Right forelimb (tissue), 1 donor: Measurements from ENCODE around the gene BCKDHB.
"Not testable (repeated sequence)": the region's sequence is repeated elsewhere in the genome, so short reads cannot be mapped to it uniquely, and the experiment has no call there.

Experiments used
- DNase-seq: peaks from one replicate; pipeline ENCODE4 v3.0.0-alpha.2; 2018

The BCKDHB gene

DNA sequence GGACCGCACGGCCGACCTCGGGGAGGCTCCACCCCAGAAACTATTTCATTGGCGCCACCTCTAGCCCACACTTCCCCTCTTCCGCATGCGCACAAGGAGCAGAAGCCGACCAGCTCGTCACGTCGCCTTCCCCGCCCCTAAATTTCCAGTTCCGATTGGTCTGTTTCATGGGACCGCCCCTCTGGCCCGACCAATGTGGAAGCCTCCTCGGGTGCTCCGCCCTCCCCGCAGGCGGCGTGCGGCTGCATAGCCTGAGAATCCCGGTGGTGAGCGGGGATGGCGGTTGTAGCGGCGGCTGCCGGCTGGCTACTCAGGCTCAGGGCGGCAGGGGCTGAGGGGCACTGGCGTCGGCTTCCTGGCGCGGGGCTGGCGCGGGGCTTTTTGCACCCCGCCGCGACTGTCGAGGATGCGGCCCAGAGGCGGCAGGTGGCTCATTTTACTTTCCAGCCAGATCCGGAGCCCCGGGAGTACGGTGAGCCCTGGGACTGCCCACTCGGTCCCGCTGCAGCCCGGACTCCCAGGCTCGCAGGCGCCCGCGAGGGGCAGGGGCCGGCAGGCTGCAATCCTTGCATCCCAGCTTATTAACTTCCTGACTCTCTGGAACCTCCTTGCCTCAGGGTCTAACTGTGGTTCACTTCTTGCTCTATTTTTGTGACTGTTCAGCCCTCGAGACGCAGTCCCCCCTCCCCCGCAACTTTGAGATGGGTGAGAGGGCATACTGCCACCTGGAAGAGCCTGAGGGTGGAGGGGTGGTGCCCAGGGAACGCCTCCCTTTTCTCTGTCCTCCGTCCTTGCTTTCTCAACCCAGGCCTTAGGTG lies at the start of gene BCKDHB:
BCKDHB (plus strand) TSS at position 254 of the 818 bp plus-strand sequence; CDS start at position 277, 23 bp downstream.
- peak; percentile 98 for DNase-seq

DNA sequence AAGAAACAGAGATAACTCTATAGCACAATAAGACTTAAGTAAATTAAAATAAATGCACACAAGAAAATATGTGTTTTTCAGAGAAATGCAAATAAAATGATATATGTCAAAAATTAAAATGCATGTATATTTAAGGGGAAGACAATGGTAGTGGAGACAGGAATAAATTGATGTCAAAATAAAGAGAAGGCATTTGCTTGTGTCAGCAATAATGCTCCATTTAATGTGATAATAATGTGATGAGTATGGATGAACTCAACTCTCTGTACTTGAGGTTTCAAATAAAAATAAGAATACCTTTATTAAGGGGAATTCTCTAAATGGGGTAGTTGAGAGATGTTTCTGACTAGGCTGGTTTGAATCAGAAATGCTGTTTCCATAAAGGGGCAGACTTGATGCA lies 45.7 kb upstream of the BCKDHB start:
- DNase-seq, result no peak

DNA sequence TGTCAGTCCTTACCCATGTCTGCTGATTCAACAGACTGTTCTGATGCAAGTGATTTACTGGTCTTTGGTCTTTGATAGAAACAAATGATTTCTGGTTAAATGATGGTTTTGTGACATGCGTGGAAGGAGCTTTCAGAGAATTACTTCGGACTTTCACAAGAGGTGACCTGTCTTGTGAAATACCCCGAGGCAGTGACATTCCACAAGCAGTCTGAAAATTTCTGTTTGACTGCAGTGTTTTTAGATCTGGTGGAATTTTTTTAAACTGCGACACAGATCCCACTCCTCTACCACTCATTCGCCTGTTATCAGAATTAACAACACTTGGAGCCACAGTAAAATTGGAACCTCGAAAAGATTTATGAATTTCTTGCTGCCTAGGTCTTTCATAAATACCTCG lies 38.3 kb upstream of the BCKDHB start:
- not testable (repeated sequence) for DNase-seq

DNA sequence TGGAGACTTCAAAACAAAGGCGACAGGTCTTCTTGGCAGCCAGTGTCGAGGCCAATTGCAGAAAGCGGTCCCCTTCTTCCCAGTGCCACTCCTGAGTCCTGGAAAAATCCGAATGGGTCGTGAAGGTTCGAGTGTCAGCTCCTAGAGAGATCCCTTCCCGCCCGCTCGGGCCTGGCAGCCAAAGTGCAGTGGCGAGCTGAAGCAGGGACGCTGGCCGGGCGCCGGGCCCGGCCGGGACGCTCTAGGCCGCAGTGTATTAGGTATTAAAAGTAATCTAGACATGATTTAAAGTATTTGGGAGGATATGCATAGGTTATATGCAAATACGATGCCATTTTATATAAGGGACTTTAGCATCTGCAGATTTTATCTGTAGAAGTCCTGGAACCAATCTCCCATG lies 36.0 kb upstream of the BCKDHB start:
- not testable (repeated sequence) for DNase-seq

DNA sequence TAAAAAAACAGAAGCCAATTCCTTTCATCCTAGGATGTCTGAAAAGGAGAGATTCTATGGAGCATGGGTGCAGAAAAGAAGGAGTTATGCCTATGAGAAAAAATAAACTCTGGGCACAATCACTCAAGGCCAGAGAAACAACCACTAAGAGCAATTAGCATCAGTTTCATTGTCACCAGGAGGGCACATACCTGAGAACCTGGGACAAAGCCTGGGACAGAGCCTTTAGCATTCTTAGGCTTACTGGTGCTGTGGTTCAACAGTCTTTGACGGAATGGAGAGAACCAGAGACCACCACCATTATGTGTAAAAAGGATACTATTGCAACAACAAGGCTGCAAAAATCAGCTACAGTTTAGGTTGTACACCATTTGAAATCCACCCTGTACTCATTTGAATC lies 29.4 kb upstream of the BCKDHB start:
- no peak for DNase-seq

DNA sequence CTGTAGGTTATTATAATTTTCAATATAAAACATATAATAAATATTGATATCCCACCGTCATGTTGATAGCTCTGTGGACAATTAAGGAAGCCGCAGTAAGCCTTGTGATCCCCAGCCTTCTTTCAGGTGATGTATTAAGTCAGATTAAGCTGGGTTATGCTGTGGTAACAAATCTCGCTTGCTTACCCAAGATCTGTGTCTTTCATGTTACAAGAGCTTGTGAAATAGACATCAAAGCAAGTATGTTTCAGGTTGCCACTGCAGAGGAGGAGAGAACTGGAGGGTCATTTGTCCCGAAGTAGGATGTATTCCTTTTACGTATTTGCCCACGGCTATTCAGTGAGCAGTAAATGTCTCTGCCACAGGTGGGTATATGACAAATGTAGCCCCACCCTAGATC lies 17.8 kb upstream of the BCKDHB start:
- no peak for DNase-seq

DNA sequence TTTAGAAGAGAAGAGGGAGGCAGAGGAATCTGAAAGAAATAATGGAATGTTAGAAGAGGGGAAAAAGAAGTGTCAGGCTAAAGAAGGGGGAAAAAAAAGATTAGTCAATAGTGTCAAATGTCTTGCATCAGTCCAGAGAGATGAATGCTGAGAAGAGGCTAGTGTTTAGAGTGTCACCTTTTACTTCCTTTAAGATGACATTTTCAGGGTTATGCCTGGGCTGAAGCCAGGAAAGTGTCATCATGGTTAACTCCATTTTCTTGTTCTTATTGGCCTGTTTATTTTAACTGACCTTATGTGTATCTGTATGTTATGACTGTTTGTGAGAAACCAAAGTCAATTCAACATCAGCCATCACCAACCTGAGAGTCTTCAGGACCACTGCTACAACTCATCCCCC lies 15.0 kb upstream of the BCKDHB start:
- no peak for DNase-seq

DNA sequence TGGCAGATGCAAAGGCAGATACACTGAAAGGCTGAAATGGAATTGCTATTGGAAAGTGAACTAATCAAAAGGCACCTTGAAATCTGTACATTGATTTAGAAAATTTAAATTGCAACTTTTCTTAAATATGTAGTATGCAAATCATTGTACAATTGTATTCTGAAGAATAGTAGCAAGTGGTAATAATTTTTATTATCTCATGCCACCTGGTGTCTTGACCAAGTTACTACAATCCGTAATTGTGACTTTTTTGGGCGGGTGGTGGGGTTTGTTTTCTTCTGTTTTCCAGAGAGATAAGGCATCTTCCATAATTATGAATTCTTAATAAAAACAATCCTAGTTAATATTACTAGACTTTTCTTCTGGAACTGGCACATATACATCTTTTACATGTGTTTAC lies 12.5 kb upstream of the BCKDHB start:
- no peak for DNase-seq

DNA sequence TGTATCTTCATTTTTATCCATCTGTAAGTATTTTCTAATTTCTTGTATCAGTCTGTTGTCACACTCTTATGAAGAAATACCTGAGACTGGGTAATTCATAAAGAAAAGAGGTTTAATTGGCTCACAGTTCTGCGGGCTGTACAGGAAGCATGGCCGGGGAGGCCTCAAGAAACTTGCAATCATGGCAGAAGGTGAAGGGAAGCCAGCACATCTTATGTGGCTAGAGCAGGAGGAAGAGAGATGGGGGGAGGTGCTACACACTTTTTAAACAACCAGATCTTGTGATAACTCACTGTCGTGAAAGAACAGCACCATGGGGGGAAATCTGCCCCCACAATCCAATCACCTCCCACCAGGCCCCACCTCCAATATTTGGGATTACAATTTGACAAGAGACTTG lies 10.9 kb upstream of the BCKDHB start:
- no peak for DNase-seq

DNA sequence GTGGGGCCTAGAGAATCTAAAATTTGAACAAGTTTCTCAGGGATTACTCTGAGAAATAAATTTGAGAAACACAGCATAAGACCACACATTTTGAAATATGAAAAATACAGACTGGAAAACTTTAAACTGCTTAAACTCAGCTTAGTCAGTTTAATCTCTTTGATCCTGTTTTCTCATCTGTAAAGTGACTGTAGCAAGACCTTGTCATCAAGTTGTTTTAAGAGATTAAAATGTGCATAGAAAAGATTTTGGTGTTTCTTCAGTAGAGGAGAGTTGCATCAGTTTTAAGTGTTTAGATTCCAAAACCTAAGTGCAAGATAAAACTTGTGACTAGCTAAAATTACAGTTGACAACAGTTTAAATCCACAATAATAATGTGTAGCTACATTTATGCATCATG lies 8.1 kb upstream of the BCKDHB start:
- DNase-seq, result no peak

DNA sequence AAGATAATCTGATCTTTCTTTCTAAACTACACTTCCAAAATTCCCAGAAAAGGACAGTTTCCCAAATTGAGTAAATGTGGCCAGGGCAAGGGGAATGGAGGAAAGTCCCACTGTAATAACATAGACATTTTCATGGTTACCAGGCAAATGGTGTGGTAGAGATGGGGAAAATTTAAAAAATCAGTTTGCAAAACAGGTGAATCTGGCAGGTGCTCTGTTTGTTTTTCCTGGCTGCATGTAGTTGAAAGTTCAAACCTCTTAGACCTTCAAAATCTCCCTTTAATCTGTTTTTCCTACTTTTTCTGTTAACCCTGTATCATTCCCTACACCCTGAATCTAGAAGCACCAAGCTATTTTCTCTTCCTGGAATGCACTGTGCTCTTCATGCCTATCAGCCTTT lies 2.0 kb upstream of the BCKDHB start:
- DNase-seq, result no peak

DNA sequence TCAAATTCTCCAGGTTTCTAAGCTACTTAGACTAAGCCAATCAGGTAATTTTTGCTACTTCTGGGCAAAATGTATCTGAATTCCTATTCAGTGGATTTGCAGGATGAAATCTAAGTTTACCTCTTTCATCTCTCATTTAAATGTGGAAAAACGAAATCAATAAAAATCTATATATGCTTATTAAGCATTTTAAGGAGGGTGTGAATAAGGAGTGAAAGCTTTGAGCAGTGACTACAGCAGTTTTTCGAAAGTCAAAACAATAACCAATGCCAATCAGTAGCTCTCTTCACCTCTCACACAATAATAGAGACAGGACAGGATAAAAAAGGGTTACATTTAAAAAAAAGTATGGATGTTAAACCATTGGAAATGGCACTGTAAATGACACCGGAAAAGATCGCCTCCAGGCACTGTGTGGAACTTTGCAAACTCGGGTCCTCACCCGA lies 476 bp upstream of the BCKDHB start:
- no peak for DNase-seq

DNA sequence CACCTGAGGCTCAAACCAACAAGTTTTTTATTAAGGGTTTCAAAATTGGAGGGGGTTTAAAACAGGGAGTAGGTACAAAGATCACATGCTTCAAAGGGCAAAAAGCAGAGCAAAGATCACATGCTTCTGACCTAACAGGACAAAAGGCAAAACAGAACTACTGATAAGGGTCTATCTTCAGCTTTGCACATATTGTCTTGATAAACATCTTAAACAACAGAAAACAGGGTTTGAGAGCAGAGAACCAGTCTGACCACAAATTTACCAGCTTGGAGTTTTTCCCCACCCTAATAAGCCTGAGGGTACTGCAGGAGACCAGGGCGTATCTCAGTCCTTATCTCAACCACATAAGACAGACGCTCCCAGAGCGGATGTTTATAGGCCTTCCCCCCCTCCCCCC lies 16.1 kb downstream of the BCKDHB start:
- not testable (repeated sequence) for DNase-seq

DNA sequence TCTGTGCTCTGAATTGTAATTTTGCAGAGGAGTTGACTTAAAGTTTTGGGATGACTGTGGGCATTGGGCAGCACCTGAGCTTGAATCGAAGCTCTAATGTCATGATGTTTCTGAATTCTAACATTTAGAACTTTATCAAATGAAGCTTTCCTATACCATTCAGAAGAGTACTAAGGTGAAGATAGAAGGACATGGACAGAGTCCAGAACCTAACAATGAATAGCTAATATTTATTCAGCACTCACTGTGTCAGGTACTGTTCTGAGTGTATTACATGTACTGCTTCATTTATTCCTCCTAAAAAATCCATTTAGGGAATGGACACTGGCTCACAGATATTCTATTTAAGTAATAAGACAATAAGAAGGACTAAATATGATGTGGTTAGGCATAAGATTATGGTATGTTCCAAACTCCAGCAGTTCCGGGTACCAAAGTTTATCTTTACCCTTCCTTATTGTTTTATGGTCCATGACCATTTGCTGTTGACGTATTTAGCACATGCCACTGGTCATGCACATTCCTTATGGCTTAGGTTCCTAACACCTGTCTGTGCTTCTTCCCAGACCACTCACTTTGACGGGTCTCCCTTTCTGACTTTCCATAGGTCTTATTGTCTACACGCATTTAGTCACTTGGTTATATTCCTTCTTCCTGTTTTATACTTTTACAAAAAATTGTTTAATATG lies 20.3 kb downstream of the BCKDHB start:
- no peak for DNase-seq

DNA sequence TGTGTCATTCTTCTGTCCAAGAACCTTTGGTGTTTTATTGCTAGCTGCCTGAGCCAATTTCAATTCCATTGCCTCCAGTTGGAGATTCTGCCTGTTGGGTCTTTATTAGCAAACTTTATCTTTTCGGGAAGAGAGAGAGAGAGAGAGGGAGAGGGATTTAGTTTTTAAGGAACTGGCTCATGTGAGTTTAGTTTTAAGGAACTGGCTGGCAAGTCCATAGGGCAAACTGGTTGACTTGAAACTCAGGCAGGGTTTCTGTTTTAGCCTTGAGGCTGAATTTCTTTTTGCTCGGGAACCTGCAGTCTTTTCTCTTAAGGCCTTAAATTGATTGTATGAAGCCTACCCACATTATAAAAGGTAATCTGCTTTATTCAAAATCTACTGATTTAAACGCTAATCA lies 23.0 kb downstream of the BCKDHB start:
- no peak for DNase-seq

DNA sequence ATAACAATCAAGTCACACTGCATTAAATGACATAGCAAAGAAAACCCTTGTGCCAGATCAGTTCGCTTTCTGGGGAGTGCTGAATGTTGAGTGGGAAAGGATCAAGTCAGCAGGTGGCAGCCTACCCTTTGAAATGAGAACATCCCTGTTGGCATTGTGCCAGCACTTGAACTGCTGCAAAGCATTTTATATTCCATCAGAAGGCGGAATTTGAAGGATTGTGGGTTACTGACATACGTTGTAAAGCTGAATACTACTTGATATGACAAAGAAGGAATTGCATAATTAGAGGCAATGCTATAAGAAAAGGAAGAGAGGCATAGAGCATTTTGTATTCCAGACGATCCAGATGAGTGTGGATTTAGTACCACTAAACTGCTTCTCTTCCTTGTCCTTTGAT lies 26.5 kb downstream of the BCKDHB start:
- DNase-seq, result peak; percentile 77

DNA sequence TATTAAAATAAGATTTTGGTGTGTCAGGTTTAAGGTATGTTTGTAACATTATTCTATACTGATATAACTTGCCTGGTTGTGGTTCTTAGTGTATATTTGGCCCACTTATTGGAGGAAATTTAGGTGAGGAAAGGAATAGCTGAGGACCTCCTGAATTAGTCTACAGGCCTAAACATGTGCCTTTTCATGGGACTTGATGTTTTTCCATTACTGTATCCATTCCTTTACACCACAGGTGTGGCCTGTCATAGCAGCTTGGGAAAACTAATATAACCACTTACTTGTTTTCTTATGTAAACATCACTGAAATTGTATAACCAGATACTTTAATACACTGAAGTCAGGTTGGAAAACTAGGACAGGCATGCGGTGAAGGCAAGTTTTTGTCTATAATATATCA lies 27.6 kb downstream of the BCKDHB start:
- DNase-seq, result no peak

DNA sequence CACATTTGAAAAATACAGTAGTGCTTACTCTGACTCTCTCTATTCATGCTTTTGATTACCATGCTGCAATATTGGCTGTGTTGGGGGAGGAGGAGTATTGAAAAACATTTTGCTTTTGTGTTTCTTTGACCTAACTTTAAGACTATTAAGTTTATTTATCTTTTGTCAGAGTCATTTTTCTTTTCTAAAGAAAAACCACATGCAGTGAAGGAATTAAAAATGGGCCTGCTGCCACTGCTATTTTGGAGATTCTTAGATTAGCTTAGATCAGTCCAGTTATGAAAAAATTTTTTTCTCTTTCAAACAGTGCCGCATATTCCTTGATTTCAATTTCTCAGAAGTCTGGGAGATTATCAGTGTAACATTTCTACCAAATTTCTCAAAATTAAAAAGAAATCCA lies 36.1 kb downstream of the BCKDHB start:
- DNase-seq, result no peak

DNA sequence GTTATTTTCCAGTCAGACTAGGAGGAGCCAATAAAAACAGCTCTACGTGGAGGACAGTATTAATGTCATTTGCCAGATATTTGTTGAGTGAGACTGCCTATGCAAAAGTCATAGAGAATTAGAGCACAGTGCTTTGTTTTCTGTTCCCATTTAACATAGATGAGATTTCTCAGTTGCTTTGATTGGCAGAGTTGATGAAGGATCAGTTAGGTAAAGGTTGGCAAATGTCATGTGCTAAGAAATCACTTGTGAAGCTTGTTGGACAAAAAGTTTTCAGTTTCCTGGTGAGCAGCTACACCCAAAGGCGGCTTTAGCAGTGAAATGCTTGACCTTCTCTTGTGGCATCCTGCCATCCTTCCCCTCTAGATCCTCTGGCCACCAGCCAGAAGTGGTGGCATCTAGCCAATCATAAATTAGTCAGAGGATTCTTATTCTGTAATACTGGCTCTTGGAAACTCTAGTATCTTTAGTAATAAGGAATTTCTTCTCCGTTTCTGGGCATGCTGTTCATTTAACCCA lies 37.0 kb downstream of the BCKDHB start:
- DNase-seq, result peak; percentile 62

DNA sequence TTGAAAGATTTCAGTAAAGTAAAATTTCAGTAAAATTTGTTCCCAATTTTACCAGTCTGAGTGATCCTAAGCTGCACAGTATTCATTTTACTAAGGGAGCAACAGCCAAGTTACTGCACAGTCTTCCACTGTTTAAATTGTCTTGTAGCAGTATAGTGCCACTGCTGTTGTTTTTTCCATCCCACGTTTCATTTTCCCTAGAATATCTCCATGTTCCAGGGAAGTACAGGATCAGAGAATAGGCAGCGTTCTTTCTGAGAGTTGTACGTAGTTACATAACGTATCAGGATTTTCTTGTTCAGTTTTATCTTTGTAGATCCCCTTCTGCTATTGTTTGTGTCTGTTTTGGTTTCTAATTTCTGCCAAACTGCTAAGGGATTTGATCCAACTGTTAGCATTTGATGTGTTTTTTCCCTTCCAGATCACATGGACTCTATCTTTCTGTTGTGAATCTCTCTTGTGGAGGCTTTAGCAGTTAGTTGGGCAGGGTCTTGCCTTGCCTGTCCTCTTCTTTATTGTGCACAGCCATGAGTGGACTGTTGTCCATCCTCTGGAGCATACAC lies 38.4 kb downstream of the BCKDHB start:
- DNase-seq, result no peak

DNA sequence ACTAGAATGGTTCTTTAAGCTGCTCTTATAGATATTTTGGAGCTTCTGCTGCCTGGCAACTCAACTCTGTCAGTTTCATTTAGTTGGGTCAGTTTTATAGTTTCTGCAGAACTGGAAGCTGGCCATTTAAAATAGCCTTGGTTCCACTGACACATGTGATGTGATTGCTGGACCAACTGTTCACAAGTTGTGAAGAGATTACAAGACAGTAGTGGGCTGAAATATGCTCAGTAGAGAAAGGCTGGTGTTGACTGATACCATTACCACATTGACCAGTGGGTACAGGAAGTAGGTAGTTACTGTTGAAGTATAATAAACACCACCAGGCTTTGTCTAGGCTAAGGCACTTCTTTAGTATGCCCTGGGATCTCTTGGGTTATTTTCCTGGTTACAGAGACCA lies 39.0 kb downstream of the BCKDHB start:
- no peak for DNase-seq

DNA sequence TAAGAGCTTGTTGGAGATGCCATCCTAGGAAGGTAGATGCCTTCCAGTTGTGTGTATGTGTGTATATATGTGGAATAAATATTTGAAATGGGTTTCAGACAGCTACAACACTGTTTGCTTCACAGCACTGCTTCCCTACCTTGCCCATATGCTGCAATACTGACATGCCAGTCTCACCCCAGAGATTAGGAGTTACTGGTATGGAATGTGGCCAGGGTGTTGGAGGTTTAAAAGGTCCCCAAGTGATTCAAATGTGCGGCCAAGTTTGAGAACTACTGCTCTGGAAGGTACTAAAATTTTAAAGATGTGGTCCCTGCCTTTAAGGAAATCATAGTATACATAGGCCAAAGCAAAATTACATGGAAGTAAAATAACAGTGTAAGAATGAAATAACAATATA lies 39.5 kb downstream of the BCKDHB start:
- no peak for DNase-seq

DNA sequence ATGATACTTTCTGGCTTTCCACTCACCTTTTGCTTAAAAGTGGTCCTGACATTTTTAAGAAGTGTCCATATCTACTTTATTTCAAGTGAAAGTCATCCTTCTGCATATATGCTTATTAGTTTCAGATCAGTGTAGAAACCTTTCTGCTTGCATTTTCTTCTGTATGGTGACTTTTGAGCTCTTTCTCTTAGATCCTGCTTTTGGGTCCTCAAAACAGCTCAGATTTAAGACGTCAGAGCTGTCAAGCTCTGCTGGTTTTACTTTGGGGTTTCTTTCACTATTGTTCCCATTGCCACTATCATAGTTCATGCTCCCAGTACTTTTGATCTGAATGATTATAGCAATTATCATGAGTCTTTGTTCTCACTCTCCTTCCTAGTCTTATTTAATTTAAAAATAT lies 41.7 kb downstream of the BCKDHB start:
- DNase-seq, result no peak

DNA sequence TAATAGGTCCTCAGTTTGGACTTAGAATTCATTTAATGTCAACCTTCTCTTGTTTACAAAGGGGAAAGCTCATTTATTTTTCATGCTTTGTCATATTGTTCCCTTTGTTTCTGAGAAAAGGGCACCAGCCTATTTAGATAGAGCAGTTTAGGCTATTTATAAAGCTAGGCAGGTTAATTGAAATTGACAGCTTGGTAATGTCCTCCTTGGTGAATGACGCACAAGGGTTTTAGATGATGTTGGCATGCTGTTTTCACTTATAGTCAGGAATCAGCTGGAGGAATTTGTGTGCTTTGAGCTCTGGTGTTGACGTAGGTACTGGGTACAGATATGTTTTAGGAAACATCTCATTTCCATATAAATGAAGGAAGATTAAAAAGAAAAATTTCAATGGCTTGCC lies 45.2 kb downstream of the BCKDHB start:
- DNase-seq, result no peak
